Activated T-cell treated with anti-CD3 and anti-CD28 coated beads, Interleukin-2, amount 50 U/mL, for 4 hours (primary cell): ENCODE measurements around the gene PRKCA. TPM values are rescaled to one million over a fixed set of nuclear protein-coding genes. Genes with fewer than 3 reads are reported as not detected.

Experiments
- ATAC-seq, 2 donors: fragments of 200-7000 bp; cut with Tn5 transposase; one replicate each; pipeline ENCODE4 v1.10.0; 2021
- DNase-seq: peaks from one replicate; pipeline ENCODE4 v3.0.0-alpha.2; 2020
- H3K27me3 Mint-ChIP-seq: one replicate; pipeline ENCODE4 v1.8.0; 2021; ENCODE audit warnings: low read depth, mixed read lengths
- H3K36me3 Mint-ChIP-seq: one replicate; pipeline ENCODE4 v1.8.0; 2022; ENCODE audit warnings: mixed read lengths; ENCODE audit not compliant: insufficient read depth
- H3K4me1 Mint-ChIP-seq: one replicate; pipeline ENCODE4 v1.8.0; 2021; ENCODE audit warnings: low read depth, mixed read lengths
- H3K4me3 Mint-ChIP-seq: one replicate; pipeline ENCODE4 v1.8.0; 2021; ENCODE audit warnings: mild to moderate bottlenecking, moderate library complexity, mixed read lengths
- H3K9me3 Mint-ChIP-seq: one replicate; pipeline ENCODE4 v1.8.0; 2021; ENCODE audit warnings: mixed read lengths
- total RNA-seq, 3 donors: library from RNA; stranded (reverse); gene quantifications; one replicate each; pipeline ENCODE4 v1.2.1, GENCODE V29; 2021

PRKCA gene
- total RNA-seq, 3 donors from 2014 or later: 79.4 to 114 (median 95.3) TPM

GRCh38 chr17:66302761-66303626, 581 bp downstream of the PRKCA start:
- ATAC-seq: peak; percentile 36 to 38
- peak; percentile 19 for DNase-seq
- Mint-ChIP-seq H3K36me3 (peaks cover 20% of the 10 kb centered on the region), H3K9me3 (no peaks in the 10 kb centered on the region), H3K4me3 (peak overlapping the region; percentile 97), H3K4me1 (peaks cover 50% of the 10 kb centered on the region), H3K27me3 (no peaks in the 10 kb centered on the region)

DNA sequence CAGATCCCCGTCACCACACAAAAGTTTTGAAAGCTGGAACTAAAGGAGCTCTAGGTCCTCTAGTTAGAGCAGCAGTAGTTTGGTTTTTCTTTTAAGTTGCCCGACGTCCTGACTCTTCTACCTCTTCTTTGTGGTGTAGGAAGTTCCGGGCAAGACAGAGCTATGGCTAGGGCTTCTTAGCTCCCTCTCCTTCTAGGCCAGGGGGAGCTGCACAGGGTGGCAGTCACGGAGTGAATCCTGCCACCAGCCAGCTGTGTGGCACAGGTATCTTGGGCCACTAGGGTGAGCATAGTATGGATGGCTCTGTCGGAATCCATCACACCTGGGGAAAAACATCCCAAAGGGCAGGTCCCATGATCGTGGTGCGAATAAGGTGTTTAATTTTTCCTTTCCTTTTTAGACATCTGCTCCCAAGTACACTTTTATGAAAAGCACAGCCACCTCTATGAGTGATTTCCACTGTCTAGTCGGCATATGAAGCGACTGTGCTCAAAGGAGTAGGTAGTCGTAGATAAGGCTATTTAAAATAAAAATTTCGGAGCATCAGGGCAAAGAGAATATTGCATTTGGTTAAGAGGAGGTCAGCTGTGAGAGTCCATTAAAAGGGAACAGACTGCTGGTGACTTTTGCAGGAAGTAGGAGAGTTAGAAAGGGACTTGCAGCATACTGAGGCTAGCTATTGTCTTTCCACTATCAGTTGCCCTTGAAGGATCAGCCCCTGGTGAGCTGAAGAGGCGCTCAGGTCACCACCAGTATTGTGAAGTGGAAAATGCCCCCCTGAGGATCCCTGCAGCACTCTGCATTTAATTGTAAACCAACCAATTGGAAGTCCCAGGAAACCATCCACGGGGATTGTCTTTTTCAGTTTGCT, 2.1 kb downstream of the PRKCA start:
- Mint-ChIP-seq H3K36me3 (peaks cover 35% of the 10 kb centered on the region), H3K27me3 (no peaks in the 10 kb centered on the region), H3K4me1 (peaks cover 63% of the 10 kb centered on the region), H3K4me3 (peak overlapping the region; percentile 97), H3K9me3 (no peaks in the 10 kb centered on the region)
- ATAC-seq (peak; percentile 10 to 16), DNase-seq (no peak)

DNA sequence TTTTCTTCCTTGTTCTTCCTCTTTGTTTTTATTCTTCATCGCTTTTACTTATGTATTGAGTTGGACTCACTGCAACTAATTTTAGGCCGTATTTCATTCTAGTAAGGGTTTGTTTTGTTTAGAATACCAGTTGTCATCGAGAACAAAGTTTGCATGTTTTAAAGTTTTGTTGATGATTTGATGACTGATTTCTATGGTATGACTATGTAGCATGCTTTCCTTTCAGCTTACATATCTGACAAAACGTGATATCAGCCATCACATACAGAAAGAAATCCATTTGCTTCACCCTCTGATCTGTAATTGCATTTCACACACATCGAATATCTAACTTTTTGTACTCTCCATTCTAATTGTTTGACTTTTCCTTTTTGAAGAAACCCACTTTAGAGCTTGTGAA, 4.0 kb downstream of the PRKCA start:
- Mint-ChIP-seq H3K27me3 (no peaks in the 10 kb centered on the region), H3K4me3 (peak overlapping the region; percentile 97), H3K9me3 (no peaks in the 10 kb centered on the region), H3K36me3 (peaks cover 50% of the 10 kb centered on the region), H3K4me1 (peaks cover 65% of the 10 kb centered on the region)
- DNase-seq: no peak
- peak; percentile 18 to 29 for ATAC-seq

- no peak for ATAC-seq
- no peak for DNase-seq
- no peaks in the 10 kb centered on the region for H3K9me3 Mint-ChIP-seq
- peaks cover 68% of the 10 kb centered on the region for H3K4me1 Mint-ChIP-seq
- peak overlapping the region; percentile 97 for H3K4me3 Mint-ChIP-seq
- H3K36me3 Mint-ChIP-seq: peaks cover 51% of the 10 kb centered on the region
- H3K27me3 Mint-ChIP-seq: no peaks in the 10 kb centered on the region
These were observed 4.8 kb downstream of the PRKCA start for GRCh38 chr17:66307257-66307656.

DNA sequence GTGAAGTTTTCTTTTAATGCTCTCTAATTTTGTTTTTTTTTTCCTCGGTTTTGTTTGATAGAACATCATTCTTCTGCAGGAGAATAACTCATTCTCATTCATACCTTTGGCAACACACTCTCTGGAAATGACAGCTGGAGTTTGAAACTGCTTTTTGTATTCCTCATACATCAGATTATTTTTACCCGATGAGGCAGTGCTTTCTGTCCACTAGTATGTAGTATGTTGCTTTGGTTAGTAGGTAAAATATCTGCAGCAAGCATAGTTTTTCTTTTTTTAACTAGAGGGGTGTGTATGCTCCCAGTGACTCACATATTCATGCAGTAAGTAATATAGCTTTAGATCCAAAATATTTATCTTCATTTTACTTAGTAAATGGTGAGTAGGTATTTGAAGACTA, 6.4 kb downstream of the PRKCA start:
- Mint-ChIP-seq H3K36me3 (peaks cover 55% of the 10 kb centered on the region), H3K9me3 (no peaks in the 10 kb centered on the region), H3K27me3 (no peaks in the 10 kb centered on the region), H3K4me3 (no peak overlapping the region), H3K4me1 (peaks cover 82% of the 10 kb centered on the region)
- DNase-seq (no peak), ATAC-seq (no peak)

DNA sequence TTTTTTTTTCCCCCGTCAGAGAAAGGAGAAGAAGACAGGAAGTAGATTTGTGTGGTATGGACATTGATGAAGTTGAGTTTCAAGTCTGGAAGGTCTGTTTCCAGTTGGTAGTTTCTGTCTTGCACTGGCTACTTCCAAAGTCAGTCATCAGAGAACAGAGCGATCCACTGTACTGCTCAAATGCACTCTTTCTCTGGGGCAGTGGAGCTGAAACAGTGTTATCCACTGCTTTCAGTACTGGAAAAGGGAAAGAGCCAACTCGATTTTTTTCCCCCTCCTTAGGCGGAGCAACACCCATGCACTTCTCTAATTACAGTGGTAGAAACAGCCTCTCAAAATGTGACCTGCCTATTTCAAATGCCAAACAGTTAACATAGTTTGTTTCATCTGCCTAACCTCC, 7.4 kb downstream of the PRKCA start:
- DNase-seq (no peak), ATAC-seq (peak in 1 of 2 donors; percentile 6)
- peaks cover 53% of the 10 kb centered on the region for H3K36me3 Mint-ChIP-seq
- peaks cover 86% of the 10 kb centered on the region for H3K4me1 Mint-ChIP-seq
- H3K27me3 Mint-ChIP-seq: no peaks in the 10 kb centered on the region
- H3K9me3 Mint-ChIP-seq: no peaks in the 10 kb centered on the region
- H3K4me3 Mint-ChIP-seq: peak overlapping the region; percentile 46

DNA sequence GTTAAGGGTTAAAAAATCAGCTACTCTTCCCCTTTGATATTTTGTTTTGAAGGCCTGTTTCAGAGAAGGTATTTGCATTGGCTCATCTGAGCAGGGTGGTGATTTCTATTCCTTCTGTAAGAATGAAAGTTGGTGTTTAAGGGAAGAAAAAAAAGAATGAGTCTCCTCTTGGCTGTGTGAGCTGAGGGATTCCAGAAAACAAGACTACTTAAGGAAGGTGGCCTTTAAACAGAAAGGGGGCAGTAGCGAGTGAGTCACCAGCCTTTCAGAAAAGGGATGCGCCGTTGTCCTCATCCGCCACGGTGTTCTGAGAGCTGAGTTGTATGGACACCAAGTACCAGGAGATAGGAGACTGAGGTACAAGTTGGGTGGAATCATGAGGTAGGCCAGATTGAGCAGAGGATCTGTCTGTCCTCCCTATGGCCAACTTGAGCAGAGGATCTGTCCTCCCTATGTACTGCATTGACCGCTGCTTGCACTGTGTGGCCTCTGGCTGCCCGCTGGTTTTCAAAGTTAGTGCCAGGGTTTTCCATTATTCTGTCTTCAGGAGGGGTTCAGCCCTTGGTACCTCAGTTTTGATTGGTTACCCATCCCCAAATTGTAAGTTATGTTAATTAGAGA, 8.2 kb downstream of the PRKCA start:
- Mint-ChIP-seq H3K4me3 (peak overlapping the region; percentile 46), H3K9me3 (no peaks in the 10 kb centered on the region), H3K36me3 (peaks cover 53% of the 10 kb centered on the region), H3K4me1 (peaks cover 89% of the 10 kb centered on the region), H3K27me3 (no peaks in the 10 kb centered on the region)
- DNase-seq (no peak), ATAC-seq (peak; percentile 39 to 56)

DNA sequence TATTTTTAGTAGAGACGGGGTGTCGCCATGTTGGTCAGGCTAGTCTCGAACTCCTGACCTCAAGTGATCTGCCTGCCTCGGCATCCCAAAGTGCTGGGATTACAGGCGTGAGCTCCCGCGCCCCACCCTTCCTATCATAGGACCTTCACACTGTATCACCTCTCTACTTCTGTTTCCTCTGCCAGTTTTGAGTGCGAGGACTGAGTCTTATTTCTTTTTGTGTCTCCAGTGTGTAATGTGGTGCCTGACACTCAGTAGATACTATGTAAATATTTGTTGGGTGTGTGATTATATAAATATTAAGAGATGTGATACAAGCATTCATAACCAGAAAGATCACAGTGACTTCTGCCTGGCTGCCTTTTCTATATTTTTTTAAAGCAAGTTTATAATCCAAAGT, 10.5 kb downstream of the PRKCA start:
- Mint-ChIP-seq H3K9me3 (no peaks in the 10 kb centered on the region), H3K36me3 (peaks cover 49% of the 10 kb centered on the region), H3K27me3 (no peaks in the 10 kb centered on the region), H3K4me1 (peaks cover 89% of the 10 kb centered on the region), H3K4me3 (peak overlapping the region; percentile 0)
- ATAC-seq (no peak), DNase-seq (no peak)

- H3K9me3 Mint-ChIP-seq: no peaks in the 10 kb centered on the region
- H3K4me3 Mint-ChIP-seq: peak overlapping the region; percentile 40
- DNase-seq (no peak), ATAC-seq (peak in 1 of 2 donors; percentile 28)
- peaks cover 89% of the 10 kb centered on the region for H3K4me1 Mint-ChIP-seq
- H3K27me3 Mint-ChIP-seq: no peaks in the 10 kb centered on the region
- H3K36me3 Mint-ChIP-seq: peaks cover 44% of the 10 kb centered on the region
These were observed 10.9 kb downstream of the PRKCA start for GRCh38 chr17:66313325-66313724.

- H3K27me3 Mint-ChIP-seq: no peaks in the 10 kb centered on the region
- ATAC-seq (peak; percentile 64 to 67), DNase-seq (peak; percentile 20)
- peaks cover 82% of the 10 kb centered on the region for H3K4me1 Mint-ChIP-seq
- no peaks in the 10 kb centered on the region for H3K9me3 Mint-ChIP-seq
- peaks cover 36% of the 10 kb centered on the region for H3K36me3 Mint-ChIP-seq
- H3K4me3 Mint-ChIP-seq: no peak overlapping the region
These were observed 11.7 kb downstream of the PRKCA start for GRCh38 chr17:66313995-66314659.

DNA sequence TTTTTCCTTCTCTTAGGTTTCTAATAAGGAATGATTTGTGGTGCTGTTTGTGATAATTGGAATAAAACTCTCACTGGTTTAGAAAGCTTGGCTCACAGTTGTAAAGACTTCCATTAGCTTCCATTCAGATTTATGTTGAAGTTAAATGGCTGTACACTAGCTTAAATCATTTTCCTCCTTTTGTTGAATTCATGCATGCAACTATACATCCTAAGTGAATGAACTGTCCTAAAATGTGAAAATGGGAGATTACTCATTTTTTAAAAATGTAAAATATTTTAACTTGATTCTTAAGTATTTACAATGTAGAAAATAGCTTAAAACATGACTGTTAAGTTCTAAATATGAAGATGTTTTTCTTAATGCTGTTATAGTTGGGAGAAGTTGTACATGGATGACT, 15.2 kb downstream of the PRKCA start:
- DNase-seq (no peak), ATAC-seq (no peak)
- Mint-ChIP-seq H3K9me3 (peaks cover 6% of the 10 kb centered on the region), H3K4me1 (peaks cover 51% of the 10 kb centered on the region), H3K4me3 (no peak overlapping the region), H3K27me3 (no peaks in the 10 kb centered on the region), H3K36me3 (peaks cover 21% of the 10 kb centered on the region)

DNA sequence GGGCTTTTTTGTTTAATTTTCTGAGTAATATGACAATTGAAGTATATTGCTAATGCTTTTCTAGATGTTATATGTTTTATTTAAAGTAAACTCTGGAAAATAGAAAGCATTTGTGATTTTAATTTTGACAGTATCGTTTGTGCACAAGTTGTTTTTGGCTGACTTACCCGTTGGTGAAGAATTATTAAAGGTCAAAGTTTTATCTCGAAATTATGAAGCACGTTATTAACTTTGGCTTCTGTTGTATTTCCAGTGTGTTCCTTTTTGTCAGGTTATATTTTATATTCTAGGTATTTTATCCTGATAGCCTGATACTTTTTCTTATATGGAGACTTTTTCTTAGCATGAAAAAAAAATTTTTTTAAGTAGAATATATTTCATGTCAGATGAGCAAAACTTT, 16.8 kb downstream of the PRKCA start:
- no peak overlapping the region for H3K4me3 Mint-ChIP-seq
- DNase-seq: no peak
- peaks cover 44% of the 10 kb centered on the region for H3K4me1 Mint-ChIP-seq
- H3K9me3 Mint-ChIP-seq: peaks cover 6% of the 10 kb centered on the region
- no peak for ATAC-seq
- peaks cover 27% of the 10 kb centered on the region for H3K36me3 Mint-ChIP-seq
- no peaks in the 10 kb centered on the region for H3K27me3 Mint-ChIP-seq

GRCh38 chr17:66322764-66323163, 20.4 kb downstream of the PRKCA start:
- no peak for ATAC-seq
- peaks cover 41% of the 10 kb centered on the region for H3K4me1 Mint-ChIP-seq

More at GRCh38 chr17:66322764-66323163, 20.4 kb downstream of the PRKCA start:
- DNase-seq: no peak
- H3K9me3 Mint-ChIP-seq: peaks cover 6% of the 10 kb centered on the region
- H3K36me3 Mint-ChIP-seq: peaks cover 17% of the 10 kb centered on the region
- no peaks in the 10 kb centered on the region for H3K27me3 Mint-ChIP-seq
- H3K4me3 Mint-ChIP-seq: no peak overlapping the region
